GM23338 (cell line): ENCODE data around the gene CRYBG3. TPM values are rescaled to one million over a fixed set of nuclear protein-coding genes. Genes with fewer than 3 reads are reported as not detected.

Experiments used
- ATAC-seq: fragments of 200-7000 bp; cut with Tn5 transposase; 3 replicates; pipeline ENCODE4 v1.9.1; 2020
- DNase-seq: peaks from one replicate; pipeline ENCODE4 v3.0.0-alpha.2; 2015; ENCODE audit warnings: low spot score
- H2AFZ ChIP-seq: fragments of 200-600 bp; sonication (generic); 2 replicates; pipeline ENCODE4 v1.8.0; 2016; ENCODE audit warnings: antibody characterized with exemption, mild to moderate bottlenecking, moderate library complexity
- H3F3A ChIP-seq: fragments of 200-600 bp; sonication (generic); replicated peaks from 2 replicates; pipeline ENCODE4 v1.8.0; 2017; ENCODE audit warnings: antibody characterized with exemption, mixed run types, low read depth
- H3K27ac ChIP-seq: fragments of 200-600 bp; sonication (generic); 2 replicates; pipeline ENCODE4 v1.6.1; 2016; ENCODE audit warnings: low read depth
- H3K27me3 ChIP-seq: fragments of 200-600 bp; sonication (generic); 2 replicates; pipeline ENCODE4 v1.8.0; 2016; ENCODE audit warnings: mild to moderate bottlenecking, mixed run types, moderate library complexity; ENCODE audit not compliant: insufficient read depth
- H3K36me3 ChIP-seq: fragments of 200-600 bp; sonication (generic); 2 replicates; pipeline ENCODE4 v1.8.0; 2016; ENCODE audit warnings: mild to moderate bottlenecking; ENCODE audit not compliant: insufficient read depth
- H3K4me1 ChIP-seq: fragments of 200-600 bp; sonication (generic); 2 replicates; pipeline ENCODE4 v1.8.0; 2016; ENCODE audit warnings: mild to moderate bottlenecking, moderate library complexity; ENCODE audit not compliant: insufficient read depth
- H3K4me2 ChIP-seq: fragments of 200-600 bp; sonication (generic); 2 replicates; pipeline ENCODE4 v1.7.1; 2017; ENCODE audit warnings: mixed run types
- H3K4me3 ChIP-seq: fragments of 200-600 bp; sonication (generic); 2 replicates; pipeline ENCODE4 v1.6.1; 2016; ENCODE audit warnings: mixed run types
- H3K79me2 ChIP-seq: fragments of 200-600 bp; sonication (generic); replicated peaks from 2 replicates; pipeline ENCODE4 v1.8.0; 2017; ENCODE audit warnings: mild to moderate bottlenecking; ENCODE audit not compliant: insufficient read depth
- H3K9me2 ChIP-seq: fragments of 200-600 bp; sonication (generic); 2 replicates; pipeline ENCODE4 v1.8.0; 2017; ENCODE audit not compliant: insufficient read depth
- H4K20me1 ChIP-seq: fragments of 200-600 bp; sonication (generic); replicated peaks from 2 replicates; pipeline ENCODE4 v1.8.0; 2017; ENCODE audit warnings: mild to moderate bottlenecking; ENCODE audit not compliant: insufficient read depth
- H3K27ac Mint-ChIP-seq: 2 replicates; pipeline ENCODE4 v1.8.0; 2020; ENCODE audit warnings: inconsistent platforms, mild to moderate bottlenecking, moderate library complexity, mixed read lengths
- H3K27me3 Mint-ChIP-seq: 3 replicates; pipeline ENCODE4 v1.8.0; 2022; ENCODE audit warnings: low read depth, mild to moderate bottlenecking, moderate library complexity, mixed read lengths, inconsistent platforms; ENCODE audit not compliant: insufficient read depth, poor library complexity
- H3K36me3 Mint-ChIP-seq: 3 replicates; pipeline ENCODE4 v1.8.0; 2021; ENCODE audit warnings: low read depth, mild to moderate bottlenecking, inconsistent platforms, moderate library complexity, mixed read lengths
- H3K4me1 Mint-ChIP-seq: 3 replicates; pipeline ENCODE4 v1.8.0; 2020; ENCODE audit warnings: mild to moderate bottlenecking, inconsistent platforms, mixed read lengths
- H3K4me3 Mint-ChIP-seq: 3 replicates; pipeline ENCODE4 v1.8.0; 2021; ENCODE audit warnings: moderate library complexity, mild to moderate bottlenecking, inconsistent platforms, mixed read lengths
- H3K9me3 Mint-ChIP-seq: 3 replicates; pipeline ENCODE4 v1.8.0; 2020; ENCODE audit warnings: moderate library complexity, mild to moderate bottlenecking, inconsistent platforms, mixed read lengths
- CREB1 ChIP-seq: fragments of 250-450 bp; sonication (Bioruptor Pico); IDR thresholded peaks from 2 replicates; pipeline ENCODE4 v1.5.0; 2020; ENCODE audit warnings: low read depth, mild to moderate bottlenecking, moderate library complexity
- EZH2phosphoT487 ChIP-seq: fragments of 200-600 bp; sonication (generic); IDR thresholded peaks from one replicate; pipeline ENCODE4 v1.8.1; 2018; ENCODE audit warnings: antibody characterized with exemption; ENCODE audit not compliant: unreplicated experiment
- POLR2AphosphoS5 ChIP-seq: IDR thresholded peaks from 2 replicates; pipeline ENCODE4 v1.6.1; 2016; ENCODE audit warnings: antibody characterized with exemption, low read depth
- STAT1 ChIP-seq: IDR thresholded peaks from one replicate; pipeline ENCODE4 v1.6.1; 2016; ENCODE audit warnings: antibody characterized with exemption; ENCODE audit not compliant: unreplicated experiment
- ZNF114 ChIP-seq: fragments of 250-450 bp; sonication (Bioruptor Pico); IDR thresholded peaks from 2 replicates; pipeline ENCODE4 v1.5.0; 2020; ENCODE audit warnings: mild to moderate bottlenecking, moderate library complexity
- ZNF331 ChIP-seq: fragments of 250-450 bp; sonication (Bioruptor Pico); IDR thresholded peaks from 2 replicates; pipeline ENCODE4 v1.5.0; 2020; ENCODE audit warnings: low read depth, mild to moderate bottlenecking, moderate library complexity
- polyA plus RNA-seq: library from polyadenylated mRNA; unstranded; fragments of >200 nt; fragmentation: Nextera tagmentation; extraction: Ambion mirVana; gene quantifications from 2 replicates; pipeline ENCODE4 v1.2.1, GENCODE V29; 2016
- total RNA-seq: library from RNA; depleted of rRNA; stranded (reverse); fragments of >200 nt; shearing (Covaris generic); gene quantifications from 2 replicates; pipeline ENCODE4 v1.2.3, GENCODE V29; 2014
- TF ChIP-seq, protein P1 (sequence below), 2 experiments: fragments of 200-600 bp in 1 of 2; sonication (generic) in 1 of 2; conservative IDR thresholded peaks; 2 replicates each; pipeline versions ENCODE4 v1.5.1 to v1.6.1; 2016 to 2017; ENCODE audit warnings: antibody characterized with exemption in 2 of 2, low read depth in 2 of 2, mild to moderate bottlenecking in 2 of 2, moderate library complexity in 1 of 2
- TF ChIP-seq, protein P2 (sequence below): IDR thresholded peaks from 2 replicates; pipeline ENCODE4 v1.6.1; 2016; ENCODE audit warnings: antibody characterized with exemption

Gene CRYBG3
- total and polyA plus RNA-seq, 2 experiments from 2014 or later: 2.3 to 8.9 TPM

DNA sequence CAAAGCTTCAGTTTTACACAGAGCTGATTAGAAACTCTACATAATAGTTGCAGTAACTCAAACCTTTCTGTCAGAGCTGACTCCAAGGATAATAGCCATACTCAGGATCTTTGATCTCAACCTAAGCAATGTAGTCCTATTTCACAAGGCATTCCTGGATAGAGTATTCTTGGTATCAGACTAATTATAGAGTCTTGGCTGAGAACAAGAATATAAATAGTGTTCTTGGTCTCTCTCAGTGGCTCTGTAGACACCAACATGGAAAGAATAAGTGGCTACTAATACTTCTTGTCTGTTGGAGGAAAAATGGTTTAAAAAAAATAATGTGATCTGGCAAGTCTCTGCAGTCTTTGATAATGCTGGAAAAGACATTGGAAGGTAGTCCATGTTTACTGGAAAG, 94.8 kb downstream of the CRYBG3 start:
- no peaks in the 10 kb centered on the region for H3K27me3 Mint-ChIP-seq
- Histone ChIP-seq H3F3A (no peaks in the 10 kb centered on the region), H3K27me3 (no peaks in the 10 kb centered on the region), H3K4me3 (no peak overlapping the region), H3K27ac (no peak overlapping the region), H3K36me3 (no peaks in the 10 kb centered on the region), H4K20me1 (no peaks in the 10 kb centered on the region), H3K9me2 (no peaks in the 10 kb centered on the region), H3K4me1 (peaks cover 3% of the 10 kb centered on the region; the same call in 1 of the 2 replicates), H3K4me2 (no peak overlapping the region), H2AFZ (no peak overlapping the region), H3K79me2 (no peaks in the 10 kb centered on the region)
- TF ChIP-seq, protein P1, sequence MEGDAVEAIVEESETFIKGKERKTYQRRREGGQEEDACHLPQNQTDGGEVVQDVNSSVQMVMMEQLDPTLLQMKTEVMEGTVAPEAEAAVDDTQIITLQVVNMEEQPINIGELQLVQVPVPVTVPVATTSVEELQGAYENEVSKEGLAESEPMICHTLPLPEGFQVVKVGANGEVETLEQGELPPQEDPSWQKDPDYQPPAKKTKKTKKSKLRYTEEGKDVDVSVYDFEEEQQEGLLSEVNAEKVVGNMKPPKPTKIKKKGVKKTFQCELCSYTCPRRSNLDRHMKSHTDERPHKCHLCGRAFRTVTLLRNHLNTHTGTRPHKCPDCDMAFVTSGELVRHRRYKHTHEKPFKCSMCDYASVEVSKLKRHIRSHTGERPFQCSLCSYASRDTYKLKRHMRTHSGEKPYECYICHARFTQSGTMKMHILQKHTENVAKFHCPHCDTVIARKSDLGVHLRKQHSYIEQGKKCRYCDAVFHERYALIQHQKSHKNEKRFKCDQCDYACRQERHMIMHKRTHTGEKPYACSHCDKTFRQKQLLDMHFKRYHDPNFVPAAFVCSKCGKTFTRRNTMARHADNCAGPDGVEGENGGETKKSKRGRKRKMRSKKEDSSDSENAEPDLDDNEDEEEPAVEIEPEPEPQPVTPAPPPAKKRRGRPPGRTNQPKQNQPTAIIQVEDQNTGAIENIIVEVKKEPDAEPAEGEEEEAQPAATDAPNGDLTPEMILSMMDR (conservative IDR thresholded peaks at IDR 0.05; ENCODE audit: low read depth in 2 of 2): no peak
- TF ChIP-seq POLR2AphosphoS5 (no peak), ZNF114 (no peak)
- no peaks in the 10 kb centered on the region for H3K36me3 Mint-ChIP-seq
- no peak overlapping the region for H3K4me3 Mint-ChIP-seq
- DNase-seq: no peak
- H3K9me3 Mint-ChIP-seq: no peaks in the 10 kb centered on the region
- H3K27ac Mint-ChIP-seq: no peak overlapping the region
- no peak for ATAC-seq
- 0 out of 3 replicates have a peak, but pooled peaks cover under 1% of the 10 kb centered on the region for H3K4me1 Mint-ChIP-seq

- no peaks in the 10 kb centered on the region for H3K4me1 Mint-ChIP-seq
- H2AFZ ChIP-seq: no peak overlapping the region
- H3K27ac ChIP-seq: no peak overlapping the region
- H3K4me3 ChIP-seq: no peak overlapping the region
- H3K27me3 Mint-ChIP-seq: no peaks in the 10 kb centered on the region
- DNase-seq: no peak
- TF ChIP-seq, protein P2, sequence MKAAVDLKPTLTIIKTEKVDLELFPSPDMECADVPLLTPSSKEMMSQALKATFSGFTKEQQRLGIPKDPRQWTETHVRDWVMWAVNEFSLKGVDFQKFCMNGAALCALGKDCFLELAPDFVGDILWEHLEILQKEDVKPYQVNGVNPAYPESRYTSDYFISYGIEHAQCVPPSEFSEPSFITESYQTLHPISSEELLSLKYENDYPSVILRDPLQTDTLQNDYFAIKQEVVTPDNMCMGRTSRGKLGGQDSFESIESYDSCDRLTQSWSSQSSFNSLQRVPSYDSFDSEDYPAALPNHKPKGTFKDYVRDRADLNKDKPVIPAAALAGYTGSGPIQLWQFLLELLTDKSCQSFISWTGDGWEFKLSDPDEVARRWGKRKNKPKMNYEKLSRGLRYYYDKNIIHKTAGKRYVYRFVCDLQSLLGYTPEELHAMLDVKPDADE: no peak
- TF ChIP-seq POLR2AphosphoS5 (no peak), EZH2phosphoT487 (no peak), ZNF331 (CRISPR knock-in tag) (no peak), STAT1 (no peak), ZNF114 (no peak), CREB1 (CRISPR knock-in tag) (no peak)
- TF ChIP-seq, protein P1 (conservative IDR thresholded peaks at IDR 0.05; ENCODE audit: low read depth in 2 of 2): no peak
- no peaks in the 10 kb centered on the region for H3K4me1 ChIP-seq
- H3K36me3 Mint-ChIP-seq: peaks cover 6% of the 10 kb centered on the region; the same call in 2 of the 3 replicates
- no peaks in the 10 kb centered on the region; the same call in 1 of the 3 replicates for H3K9me3 Mint-ChIP-seq
- ATAC-seq: no peak
- no peaks in the 10 kb centered on the region for H4K20me1 ChIP-seq
- no peaks in the 10 kb centered on the region for H3K79me2 ChIP-seq
- H3F3A ChIP-seq: no peaks in the 10 kb centered on the region
- no peak overlapping the region for H3K4me2 ChIP-seq
- H3K9me2 ChIP-seq: no peaks in the 10 kb centered on the region
- H3K4me3 Mint-ChIP-seq: no peak overlapping the region
- no peaks in the 10 kb centered on the region for H3K36me3 ChIP-seq
- H3K27ac Mint-ChIP-seq: no peak overlapping the region
- no peaks in the 10 kb centered on the region for H3K27me3 ChIP-seq
Observed at GRCh38 chr3:97917813-97918536, 96.2 kb downstream of the CRYBG3 start.
